OCI-LY7 (cell line): Measurements from ENCODE around the gene RHBDD3. TPM values are rescaled to one million over a fixed set of nuclear protein-coding genes. Genes with fewer than 3 reads are reported as not detected.

Experiments used
- BruUV-seq: library from RNA; stranded (reverse); fragments of 400-500 nt; replicated peaks from 2 replicates; lab custom pipeline; 2021; lab: Mats Ljungman, UMichigan
- CTCF ChIA-PET: fragments of 300-600 bp; sonication (Branson Sonifier 250); formaldehyde crosslinking; loops from one replicate; lab custom pipeline; 2022; ENCODE audit warnings: antibody characterized with exemption; ENCODE audit not compliant: unreplicated experiment; lab: Charles Lee
- POLR2A ChIA-PET: fragments of 300-600 bp; sonication (Branson Sonifier 250); formaldehyde crosslinking; loops from one replicate; lab custom pipeline; 2022; ENCODE audit warnings: antibody characterized with exemption; lab: Charles Lee
- DNase-seq: peaks from one replicate; pipeline ENCODE4 v3.0.0-alpha.2; 2015; ENCODE audit warnings: low spot score
- H2AFZ ChIP-seq: fragments of 200-600 bp; sonication (generic), shearing (Covaris generic); 2 replicates; pipeline ENCODE4 v1.6.1; 2014; ENCODE audit warnings: mild to moderate bottlenecking, antibody characterized with exemption, low read length, moderate library complexity
- H3K27ac ChIP-seq: fragments of 200-600 bp; sonication (generic); 2 replicates; pipeline ENCODE4 v1.5.1; 2014; ENCODE audit warnings: mixed run types, low read depth, mild to moderate bottlenecking, moderate library complexity, low read length, inconsistent platforms; ENCODE audit not compliant: poor library complexity, severe bottlenecking
- H3K36me3 ChIP-seq: fragments of 200-600 bp; sonication (generic); 2 replicates; pipeline ENCODE4 v1.6.1; 2014; ENCODE audit warnings: mild to moderate bottlenecking, antibody characterized with exemption, low read length, moderate library complexity, mixed read lengths; ENCODE audit not compliant: insufficient read depth
- H3K4me1 ChIP-seq: fragments of 200-600 bp; sonication (generic); 2 replicates; pipeline ENCODE4 v1.5.1; 2014; ENCODE audit warnings: mild to moderate bottlenecking, low read length; ENCODE audit not compliant: insufficient read depth, poor library complexity, severe bottlenecking
- H3K4me2 ChIP-seq: fragments of 200-600 bp; sonication (generic); 2 replicates; pipeline ENCODE4 v1.6.1; 2014; ENCODE audit warnings: mild to moderate bottlenecking, low read length
- H3K4me3 ChIP-seq: fragments of 200-600 bp; sonication (generic); 2 replicates; pipeline ENCODE4 v1.5.1; 2014; ENCODE audit warnings: mild to moderate bottlenecking, low read depth, low read length; ENCODE audit not compliant: poor library complexity, severe bottlenecking
- H3K79me2 ChIP-seq: fragments of 200-600 bp; sonication (generic); 2 replicates; pipeline ENCODE4 v1.6.1; 2016; ENCODE audit warnings: low read depth, mild to moderate bottlenecking, low read length, moderate library complexity, mixed read lengths; ENCODE audit not compliant: insufficient read depth
- H3K9me2 ChIP-seq: fragments of 200-600 bp; sonication (generic); 2 replicates; pipeline ENCODE4 v1.6.1; 2016; ENCODE audit warnings: mild to moderate bottlenecking, low read length, mixed read lengths; ENCODE audit not compliant: insufficient read depth
- H3K9me3 ChIP-seq: fragments of 200-600 bp; sonication (generic); 2 replicates; pipeline ENCODE4 v1.6.1; 2014; ENCODE audit warnings: mild to moderate bottlenecking, mixed run types, low read length, mixed read lengths
- H4K20me1 ChIP-seq: fragments of 200-600 bp; sonication (generic); 2 replicates; pipeline ENCODE4 v1.6.1; 2014; ENCODE audit warnings: mild to moderate bottlenecking, antibody characterized with exemption, low read length, moderate library complexity, mixed read lengths; ENCODE audit not compliant: insufficient read depth
- CTCF ChIP-seq: fragments of 200-600 bp; sonication (generic); conservative IDR thresholded peaks from 2 replicates; pipeline ENCODE4 v1.5.1; 2014; ENCODE audit warnings: mild to moderate bottlenecking, antibody characterized with exemption, low read length, moderate library complexity, mixed read lengths
- EZH2phosphoT487 ChIP-seq: fragments of 200-600 bp; sonication (generic); IDR thresholded peaks from 2 replicates; pipeline ENCODE4 v1.6.1; 2018; ENCODE audit warnings: low read depth, borderline replicate concordance, mild to moderate bottlenecking, mixed run types, antibody characterized with exemption, low read length, moderate library complexity, mixed read lengths
- intact Hi-C: fragments of 100-400 bp; cut with micrococcal nuclease; formaldehyde crosslinking; loops from one replicate; pipeline ENCODE4 v1.10.0; 2022; ENCODE audit not compliant: unreplicated experiment
- total RNA-seq, 2 experiments: library from RNA; depleted of rRNA in 1 of 2; stranded (reverse); fragments of >200 nt in 1 of 2; shearing (Covaris generic) in 1 of 2; gene quantifications; 2 replicates each; pipeline ENCODE4 v1.2.3, GENCODE V29; 2014 to 2022

The RHBDD3 gene
- total RNA-seq, 2 experiments from 2014 or later: 39.2 to 44.5 TPM

GRCh38 chr22:29310863-29311339 lies 43.1 kb upstream of the RHBDD3 start:
- Histone ChIP-seq H3K4me2 (no peak overlapping the region), H3K4me3 (no peak overlapping the region), H3K9me2 (no peaks in the 10 kb centered on the region), H4K20me1 (no peaks in the 10 kb centered on the region), H3K4me1 (peaks cover 8% of the 10 kb centered on the region), H2AFZ (no peak overlapping the region), H3K9me3 (no peaks in the 10 kb centered on the region), H3K27ac (no peak overlapping the region), H3K79me2 (no peaks in the 10 kb centered on the region), H3K36me3 (peaks cover 4% of the 10 kb centered on the region; the same call in 1 of the 2 replicates)
- ChIA-PET CTCF (no interaction called here), POLR2A (no interaction called here)
- no TSS peak for BruUV-seq
- intact Hi-C loops: no loop called here
- DNase-seq: no peak
- TF ChIP-seq EZH2phosphoT487 (no peak), CTCF (no peak)

- H3K27ac ChIP-seq: no peak overlapping the region
- BruUV-seq: no TSS peak
- H2AFZ ChIP-seq: no peak overlapping the region
- no peaks in the 10 kb centered on the region for H4K20me1 ChIP-seq
- no peaks in the 10 kb centered on the region for H3K9me3 ChIP-seq
- no peaks in the 10 kb centered on the region for H3K9me2 ChIP-seq
- intact Hi-C loops: no loop called here
- H3K36me3 ChIP-seq: peaks cover 4% of the 10 kb centered on the region; the same call in 1 of the 2 replicates
- H3K4me3 ChIP-seq: no peak overlapping the region
- ChIA-PET POLR2A (no interaction called here), CTCF (no interaction called here)
- TF ChIP-seq EZH2phosphoT487 (no peak), CTCF (no peak)
- no peak overlapping the region for H3K4me2 ChIP-seq
- peaks cover 8% of the 10 kb centered on the region for H3K4me1 ChIP-seq
- no peaks in the 10 kb centered on the region for H3K79me2 ChIP-seq
- no peak for DNase-seq
These were observed 42.5 kb upstream of the RHBDD3 start for GRCh38 chr22:29310065-29310862.
